ENCODE results near the gene STIMATE.

The STIMATE gene

GRCh38 chr3:52904000-52904399 is 6.7 kb upstream of the STIMATE start:
- Mint-ChIP-seq H3K27ac (no peak overlapping the region), H3K4me3 (no peak overlapping the region), H3K9me3 (no peaks in the 10 kb centered on the region), H3K36me3 (ENCODE audit: low read depth) (peaks cover 3% of the 10 kb centered on the region), H3K4me1 (no peaks in the 10 kb centered on the region), H3K27me3 (ENCODE audit: low read depth) (no peaks in the 10 kb centered on the region)
- no peak for TF ChIP-seq CTCF (IDR thresholded peaks at IDR 0.05; ENCODE audit: unreplicated experiment in 3 of 3)

GRCh38 chr3:52896613-52897012 is 735 bp downstream of the STIMATE start:
- peak overlapping the region; percentile 7 to 43 (median 19) for H3K27ac Mint-ChIP-seq
- H3K36me3 Mint-ChIP-seq (ENCODE audit: low read depth) = no peaks in the 10 kb centered on the region
- no peak for TF ChIP-seq CTCF (IDR thresholded peaks at IDR 0.05; ENCODE audit: unreplicated experiment in 3 of 3)
- peak overlapping the region; percentile 94 to 96 (median 94) for H3K4me3 Mint-ChIP-seq
- H3K9me3 Mint-ChIP-seq = no peaks in the 10 kb centered on the region
- H3K4me1 Mint-ChIP-seq = peaks cover 44% of the 10 kb centered on the region
- no peaks in the 10 kb centered on the region for H3K27me3 Mint-ChIP-seq (ENCODE audit: low read depth)

- Mint-ChIP-seq H3K4me1 (peaks cover 46% of the 10 kb centered on the region), H3K27ac (peak overlapping the region in 1 of 3 experiments; percentile 7), H3K9me3 (no peaks in the 10 kb centered on the region), H3K36me3 (ENCODE audit: low read depth) (no peaks in the 10 kb centered on the region), H3K27me3 (ENCODE audit: low read depth) (no peaks in the 10 kb centered on the region), H3K4me3 (peak overlapping the region; percentile 94 to 96 (median 94))
- no peak for TF ChIP-seq CTCF (IDR thresholded peaks at IDR 0.05; ENCODE audit: unreplicated experiment in 3 of 3)
Observed at GRCh38 chr3:52896151-52896550, 1.2 kb downstream of the STIMATE start.

- H3K9me3 Mint-ChIP-seq = no peaks in the 10 kb centered on the region
- H3K27me3 Mint-ChIP-seq (ENCODE audit: low read depth) = no peaks in the 10 kb centered on the region
- no peaks in the 10 kb centered on the region for H3K36me3 Mint-ChIP-seq (ENCODE audit: low read depth)
- H3K4me1 Mint-ChIP-seq = peaks cover 46% of the 10 kb centered on the region
- TF ChIP-seq CTCF (IDR thresholded peaks at IDR 0.05; ENCODE audit: unreplicated experiment in 3 of 3) = no peak
- no peak overlapping the region for H3K27ac Mint-ChIP-seq
- H3K4me3 Mint-ChIP-seq = peak overlapping the region; percentile 94 to 96 (median 94)
Observed at GRCh38 chr3:52895418-52895817, 1.9 kb downstream of the STIMATE start.

- H3K36me3 Mint-ChIP-seq (ENCODE audit: low read depth) = no peaks in the 10 kb centered on the region
- no peak for TF ChIP-seq CTCF (IDR thresholded peaks at IDR 0.05; ENCODE audit: unreplicated experiment in 3 of 3)
- peaks cover 46% of the 10 kb centered on the region for H3K4me1 Mint-ChIP-seq
- H3K4me3 Mint-ChIP-seq = peak overlapping the region in 2 of 3 experiments; percentile 64 to 96
- H3K27ac Mint-ChIP-seq = no peak overlapping the region
- no peaks in the 10 kb centered on the region for H3K9me3 Mint-ChIP-seq
- H3K27me3 Mint-ChIP-seq (ENCODE audit: low read depth) = no peaks in the 10 kb centered on the region
Observed at GRCh38 chr3:52894756-52895155, 2.6 kb downstream of the STIMATE start.

- Mint-ChIP-seq H3K4me3 (no peak overlapping the region), H3K4me1 (peaks cover 46% of the 10 kb centered on the region), H3K27ac (no peak overlapping the region), H3K9me3 (no peaks in the 10 kb centered on the region), H3K27me3 (ENCODE audit: low read depth) (no peaks in the 10 kb centered on the region), H3K36me3 (ENCODE audit: low read depth) (no peaks in the 10 kb centered on the region)
- no peak for TF ChIP-seq CTCF (IDR thresholded peaks at IDR 0.05; ENCODE audit: unreplicated experiment in 3 of 3)
Observed at GRCh38 chr3:52893723-52894122, 3.6 kb downstream of the STIMATE start.

Data from nephron (organoid).